ENCODE data around the gene TOM1L2.

DNA sequence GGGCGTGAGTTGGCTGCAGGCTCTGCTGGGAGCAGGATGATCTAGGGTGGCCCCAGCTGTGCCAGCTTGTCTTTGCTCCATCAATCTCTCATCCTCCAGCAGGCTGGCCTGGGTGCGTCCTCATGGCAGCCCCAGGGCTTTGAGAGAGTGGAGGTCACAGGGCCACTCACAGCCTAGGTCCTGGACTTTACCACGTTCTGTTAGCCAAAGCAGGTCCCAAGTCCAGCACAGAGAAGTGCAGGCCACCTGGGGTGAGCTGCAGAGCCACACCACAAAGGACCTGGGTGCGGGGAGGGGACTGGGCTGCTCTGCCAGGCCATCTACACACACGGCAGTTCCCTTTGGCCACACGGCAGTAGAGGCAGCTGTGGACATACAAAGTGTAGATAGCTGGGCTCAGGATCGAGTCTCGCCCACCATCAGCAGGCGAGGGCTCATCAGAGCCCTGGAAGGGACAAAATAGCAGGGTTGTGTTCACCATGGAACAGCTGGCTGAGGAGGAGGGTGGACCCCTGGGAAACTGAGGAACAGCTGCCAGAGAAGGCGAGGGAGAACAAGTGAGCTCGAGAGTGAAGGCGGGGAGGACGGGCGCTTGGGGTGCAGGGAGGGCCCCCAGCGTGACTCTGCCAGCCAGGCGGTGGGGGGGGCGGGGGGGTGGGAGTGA lies 165.5 kb downstream of the TOM1L2 start:
- TF ChIP-seq, protein P1, sequence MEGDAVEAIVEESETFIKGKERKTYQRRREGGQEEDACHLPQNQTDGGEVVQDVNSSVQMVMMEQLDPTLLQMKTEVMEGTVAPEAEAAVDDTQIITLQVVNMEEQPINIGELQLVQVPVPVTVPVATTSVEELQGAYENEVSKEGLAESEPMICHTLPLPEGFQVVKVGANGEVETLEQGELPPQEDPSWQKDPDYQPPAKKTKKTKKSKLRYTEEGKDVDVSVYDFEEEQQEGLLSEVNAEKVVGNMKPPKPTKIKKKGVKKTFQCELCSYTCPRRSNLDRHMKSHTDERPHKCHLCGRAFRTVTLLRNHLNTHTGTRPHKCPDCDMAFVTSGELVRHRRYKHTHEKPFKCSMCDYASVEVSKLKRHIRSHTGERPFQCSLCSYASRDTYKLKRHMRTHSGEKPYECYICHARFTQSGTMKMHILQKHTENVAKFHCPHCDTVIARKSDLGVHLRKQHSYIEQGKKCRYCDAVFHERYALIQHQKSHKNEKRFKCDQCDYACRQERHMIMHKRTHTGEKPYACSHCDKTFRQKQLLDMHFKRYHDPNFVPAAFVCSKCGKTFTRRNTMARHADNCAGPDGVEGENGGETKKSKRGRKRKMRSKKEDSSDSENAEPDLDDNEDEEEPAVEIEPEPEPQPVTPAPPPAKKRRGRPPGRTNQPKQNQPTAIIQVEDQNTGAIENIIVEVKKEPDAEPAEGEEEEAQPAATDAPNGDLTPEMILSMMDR (conservative IDR thresholded peaks at IDR 0.05 in 1 of 2, IDR thresholded peaks at IDR 0.05 in 1 of 2; ENCODE audit: low read depth in 1 of 2, low read length in 2 of 2), result no peak
- TF ChIP-seq EZH2 (IDR thresholded peaks at IDR 0.05; ENCODE audit: low read length, missing control alignments), result no peak

Data from fibroblast of lung (primary cell).